Activated CD4-positive, alpha-beta T cell treated with anti-CD3 and anti-CD28 coated beads, Interleukin-2, amount 50 U/mL, for 24 hours (primary cell): ENCODE measurements around the gene LRRC1.
"Not testable (repeated sequence)": the region's sequence is repeated elsewhere in the genome, so short reads cannot be mapped to it uniquely, and the experiment has no call there.

Source experiments
- DNase-seq, 2 donors: peaks; one replicate each; pipeline ENCODE4 v3.0.0-alpha.2; 2020; ENCODE audit warnings: low read depth in 1 of 2, low spot score in 1 of 2

LRRC1 gene

DNA sequence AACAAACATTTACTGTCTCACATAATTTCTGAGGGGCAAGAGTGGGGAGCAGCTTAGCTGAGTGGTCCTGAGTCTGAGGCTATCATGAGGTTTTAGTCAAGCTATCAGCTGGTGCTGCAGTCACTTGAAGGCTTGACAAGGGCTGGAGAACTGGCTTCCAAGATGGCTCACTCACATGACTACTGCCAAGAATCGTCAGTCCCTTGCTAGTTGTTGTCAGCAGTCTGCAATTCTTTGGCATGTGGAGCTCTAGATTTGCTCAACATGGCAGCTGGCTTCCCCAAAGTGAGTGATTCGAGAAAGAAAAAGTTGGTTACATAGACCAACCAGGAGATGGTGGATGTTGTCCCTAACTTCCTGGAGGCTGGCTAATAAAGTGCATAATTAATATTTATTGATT, 2.8 kb upstream of the LRRC1 start:
- DNase-seq: no peak

DNA sequence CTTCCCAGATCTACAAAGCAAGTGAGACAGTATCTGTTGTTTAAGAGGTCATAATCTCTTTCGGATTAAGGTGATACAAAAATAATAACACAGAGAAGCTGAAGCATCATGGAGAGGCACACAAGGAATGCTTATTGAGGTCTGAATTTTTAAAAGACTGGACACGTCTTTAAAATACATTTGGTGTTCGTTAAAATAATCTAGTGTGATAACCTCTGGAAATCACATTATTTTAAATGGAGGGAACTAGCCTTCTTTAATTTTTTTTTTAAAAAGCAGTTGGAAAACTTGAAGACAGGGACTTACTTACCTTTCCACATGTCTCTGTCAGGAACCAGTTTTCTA, 1.9 kb upstream of the LRRC1 start:
- DNase-seq: no peak

DNA sequence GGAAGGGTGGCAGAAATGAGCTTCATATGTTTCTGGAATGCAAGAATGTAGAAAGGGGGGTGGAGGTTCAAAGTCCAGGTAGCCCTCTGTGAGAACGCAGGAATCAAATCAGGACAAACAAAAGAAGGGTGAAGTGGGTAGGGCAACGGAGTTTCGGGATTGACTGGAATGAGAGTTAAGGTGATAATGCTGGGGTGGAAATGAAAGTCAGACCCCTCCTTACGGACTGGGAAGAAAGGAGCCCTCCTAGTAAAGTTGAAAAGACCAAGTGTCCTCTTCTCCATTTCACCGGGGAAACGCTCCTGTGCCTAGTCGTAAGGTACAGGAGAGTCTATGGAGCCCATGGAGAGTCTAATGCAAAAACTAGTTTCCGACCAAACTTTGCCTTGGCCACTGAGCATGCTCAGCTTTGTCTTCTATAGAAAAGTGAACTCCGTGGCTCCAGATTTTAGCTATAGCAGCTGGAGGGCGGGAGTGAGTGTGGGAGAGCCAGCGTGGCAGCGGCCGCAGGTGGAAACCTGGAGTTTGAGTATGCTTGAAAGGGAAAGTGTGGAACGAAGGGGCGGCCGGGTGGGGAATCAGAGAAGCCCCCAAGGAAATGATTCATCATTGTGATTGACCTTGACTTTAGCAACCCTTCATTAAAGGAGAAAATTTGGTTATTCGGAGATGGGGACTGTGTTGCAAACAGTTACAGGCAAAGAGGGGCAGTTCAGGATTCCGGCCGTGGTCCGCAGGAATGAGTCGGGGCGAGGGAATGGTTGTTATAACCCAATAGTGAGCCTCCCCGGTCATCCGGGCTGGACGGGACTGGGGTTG, 1.3 kb upstream of the LRRC1 start:
- DNase-seq: peak in 1 of 2 donors; percentile 35

DNA sequence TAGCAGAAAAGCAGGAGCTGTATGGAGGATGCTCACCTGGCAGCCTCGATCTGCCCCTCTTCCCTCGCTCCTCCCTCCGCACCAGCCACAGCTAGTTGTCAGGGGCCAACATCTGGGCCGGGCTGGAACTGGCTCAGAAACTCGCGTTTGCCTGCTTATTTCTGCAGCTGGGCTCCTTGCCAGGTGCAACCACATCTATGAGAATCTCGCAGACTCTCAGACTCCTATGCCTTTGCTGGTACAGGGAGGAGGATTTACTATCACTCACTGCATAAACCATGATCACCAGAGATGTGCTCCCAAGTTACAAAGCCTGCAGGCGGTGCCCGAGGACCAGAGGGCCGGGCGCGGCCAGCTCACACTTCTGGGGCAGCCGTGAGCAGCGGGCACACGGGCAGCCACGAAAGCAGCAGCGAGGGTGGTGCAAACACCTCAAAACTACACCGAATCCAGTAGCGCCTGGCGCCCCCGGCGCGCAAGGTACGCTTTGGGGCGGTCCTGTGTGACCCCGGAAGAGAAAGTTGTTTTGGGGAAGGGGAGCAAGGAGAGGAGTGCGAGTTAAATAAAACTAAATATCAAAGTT, 577 bp upstream of the LRRC1 start:
- DNase-seq: peak; percentile 8 to 16

DNA sequence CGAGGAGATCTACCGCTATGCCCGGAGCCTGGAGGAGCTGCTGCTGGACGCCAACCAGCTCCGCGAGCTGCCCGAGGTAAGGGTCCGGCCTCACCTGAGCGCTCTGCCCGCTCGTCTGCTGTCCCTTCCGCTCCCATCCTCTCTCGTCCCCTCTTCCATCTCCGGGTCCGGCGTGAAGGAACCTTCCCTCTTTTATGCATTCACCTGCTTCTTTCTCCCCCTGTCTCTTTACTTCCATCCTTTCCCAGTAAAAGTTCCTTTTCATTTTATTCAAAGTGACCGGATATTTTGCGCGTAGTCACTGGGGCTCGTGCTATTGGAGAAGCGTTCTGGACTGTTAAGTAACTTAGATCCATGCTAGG, 516 bp downstream of the LRRC1 start:
- no peak for DNase-seq

DNA sequence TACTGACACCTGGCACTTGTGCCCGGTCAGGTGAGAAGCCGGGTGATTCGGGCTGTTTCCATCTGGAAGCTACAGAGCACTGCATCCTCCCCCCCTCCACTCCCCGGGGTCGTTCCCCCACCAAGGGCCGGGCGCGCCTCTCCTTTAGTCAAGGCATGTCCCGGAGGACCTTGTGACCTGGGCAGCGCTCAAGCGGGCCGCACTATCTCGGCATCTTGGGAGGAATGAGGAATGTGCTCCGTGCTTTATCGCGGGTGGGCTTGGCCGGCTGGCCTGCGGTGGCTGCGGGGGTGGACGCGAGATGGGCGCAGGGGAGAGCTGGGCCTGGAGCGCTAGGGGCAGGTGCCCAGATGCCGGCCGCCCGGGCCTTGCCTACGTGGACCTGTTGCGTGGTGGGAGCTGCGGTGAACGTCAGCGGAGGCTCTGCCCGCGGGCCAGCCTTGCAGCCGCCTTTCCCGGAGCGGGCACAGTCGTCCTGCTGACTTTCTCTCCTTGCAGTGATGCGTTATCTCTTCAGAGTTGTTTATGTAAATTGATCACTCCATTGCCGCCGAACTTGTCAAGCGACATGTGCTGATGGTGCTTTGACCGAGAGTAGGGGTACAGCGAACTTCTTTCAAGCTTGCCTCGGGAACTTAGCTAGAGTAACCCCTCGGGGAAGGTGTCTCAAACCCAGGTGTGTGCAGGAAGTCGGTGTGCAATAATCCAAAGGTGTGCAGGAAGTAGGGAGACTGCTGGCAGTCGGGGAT, 1.1 kb downstream of the LRRC1 start:
- DNase-seq: no peak

DNA sequence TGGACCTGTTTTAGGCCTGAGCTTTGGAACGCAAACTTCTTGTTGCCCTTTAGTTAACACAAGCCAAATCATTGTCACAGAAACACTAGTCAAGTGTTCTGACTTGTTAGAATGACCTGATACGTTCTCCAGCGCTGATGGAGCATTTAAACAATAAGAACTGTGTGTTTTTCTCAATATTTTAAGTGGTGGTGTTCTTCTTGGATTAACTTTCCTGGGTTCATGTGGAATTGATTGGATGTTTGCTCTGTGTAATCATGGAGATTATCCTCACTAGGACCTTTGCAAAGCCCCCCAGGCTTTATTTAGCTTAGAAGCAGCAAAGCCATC, 1.6 kb downstream of the LRRC1 start:
- no peak for DNase-seq

DNA sequence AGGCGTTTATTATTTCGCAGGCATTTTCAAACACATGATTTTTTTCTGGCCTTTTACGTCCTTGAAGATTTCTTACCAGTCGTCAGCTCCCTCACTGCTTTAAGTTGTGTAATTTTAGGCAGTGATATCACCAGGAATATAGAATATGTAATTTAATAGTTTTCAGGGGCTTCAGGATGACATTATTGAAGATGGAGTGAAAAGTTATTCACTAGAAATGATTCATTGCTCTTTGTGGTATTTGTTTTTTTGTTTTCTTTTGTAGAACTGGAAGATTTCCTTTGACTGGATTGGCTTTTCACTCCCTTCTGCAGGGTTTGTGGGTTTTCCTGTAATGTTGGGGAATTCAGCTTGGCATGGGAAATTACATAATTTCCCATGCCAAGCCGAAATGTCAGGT, 2.0 kb downstream of the LRRC1 start:
- DNase-seq: no peak

DNA sequence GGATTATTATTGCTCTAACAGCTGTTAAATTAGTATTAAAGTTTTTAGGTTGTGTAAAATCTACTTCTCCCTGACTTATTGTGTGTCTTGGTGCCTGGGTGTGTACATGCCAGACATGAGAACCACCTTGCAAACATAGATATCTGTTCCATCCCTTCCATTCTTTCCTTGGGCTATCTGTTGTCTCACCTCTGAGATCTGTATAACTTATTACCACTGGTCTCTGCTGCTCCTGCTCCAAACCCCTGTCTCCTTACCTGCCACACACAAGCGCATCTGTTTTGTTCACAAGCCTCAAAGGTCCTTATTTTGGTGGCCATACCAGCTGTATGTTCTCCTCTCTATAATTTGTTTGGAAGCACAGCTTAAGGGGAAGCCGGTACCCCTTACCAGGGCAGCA, 2.5 kb downstream of the LRRC1 start:
- DNase-seq: no peak

DNA sequence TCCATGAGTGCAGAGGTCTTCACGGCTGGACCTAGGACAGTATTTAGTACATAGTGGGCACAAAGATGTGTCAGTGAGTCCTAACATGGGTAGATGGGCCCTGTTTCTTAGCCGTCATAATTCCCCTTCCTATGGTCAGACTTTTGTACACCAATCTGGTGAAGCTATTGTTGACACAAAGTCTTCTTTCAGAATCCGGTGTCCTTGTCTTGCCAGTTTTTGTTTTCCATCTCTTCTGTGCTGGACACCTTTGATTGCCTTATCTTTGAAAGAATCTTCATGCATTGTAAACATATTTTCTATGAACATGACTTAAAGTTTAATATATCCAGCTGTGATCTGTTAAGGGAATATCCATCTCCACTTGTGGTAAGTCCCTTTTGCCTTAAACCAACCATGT, 4.5 kb downstream of the LRRC1 start:
- no peak for DNase-seq

DNA sequence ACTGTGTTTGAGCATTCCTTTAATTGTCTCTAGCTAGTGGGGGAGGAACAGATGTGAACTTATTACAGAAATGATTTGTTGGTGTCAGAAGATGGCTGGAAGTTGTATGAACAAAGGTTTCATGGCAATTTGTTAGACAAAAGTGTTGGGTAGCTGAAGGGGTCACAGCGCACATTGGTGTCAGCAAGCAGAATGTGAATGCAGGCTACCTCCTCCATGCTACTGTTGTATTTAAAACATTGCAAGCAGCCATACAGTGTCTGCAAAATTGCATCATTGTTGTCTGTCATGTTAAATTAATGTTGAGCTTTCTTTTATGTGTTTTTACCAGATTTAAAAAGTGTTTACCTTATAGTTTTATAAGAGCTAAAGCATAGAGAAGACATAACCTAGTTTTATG, 6.2 kb downstream of the LRRC1 start:
- DNase-seq: no peak

DNA sequence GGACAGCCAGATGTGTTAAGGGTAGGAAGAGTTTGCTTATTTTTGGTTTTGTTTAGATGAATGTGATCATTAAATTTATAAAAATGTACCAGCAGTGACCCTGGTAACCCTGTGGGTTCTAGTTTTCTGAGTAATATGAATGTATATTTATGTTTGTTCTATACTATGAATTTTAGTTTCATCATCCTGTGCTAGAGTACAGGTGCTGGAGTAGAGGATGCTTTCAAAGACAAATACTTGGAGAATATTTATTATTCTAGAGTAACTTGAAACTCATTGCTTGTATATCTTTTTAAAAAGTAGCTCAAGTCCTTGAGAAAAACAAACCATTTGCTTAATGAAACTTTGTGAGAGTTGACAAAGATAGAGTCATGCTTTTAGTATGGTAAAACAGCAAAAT, 7.8 kb downstream of the LRRC1 start:
- DNase-seq: no peak

DNA sequence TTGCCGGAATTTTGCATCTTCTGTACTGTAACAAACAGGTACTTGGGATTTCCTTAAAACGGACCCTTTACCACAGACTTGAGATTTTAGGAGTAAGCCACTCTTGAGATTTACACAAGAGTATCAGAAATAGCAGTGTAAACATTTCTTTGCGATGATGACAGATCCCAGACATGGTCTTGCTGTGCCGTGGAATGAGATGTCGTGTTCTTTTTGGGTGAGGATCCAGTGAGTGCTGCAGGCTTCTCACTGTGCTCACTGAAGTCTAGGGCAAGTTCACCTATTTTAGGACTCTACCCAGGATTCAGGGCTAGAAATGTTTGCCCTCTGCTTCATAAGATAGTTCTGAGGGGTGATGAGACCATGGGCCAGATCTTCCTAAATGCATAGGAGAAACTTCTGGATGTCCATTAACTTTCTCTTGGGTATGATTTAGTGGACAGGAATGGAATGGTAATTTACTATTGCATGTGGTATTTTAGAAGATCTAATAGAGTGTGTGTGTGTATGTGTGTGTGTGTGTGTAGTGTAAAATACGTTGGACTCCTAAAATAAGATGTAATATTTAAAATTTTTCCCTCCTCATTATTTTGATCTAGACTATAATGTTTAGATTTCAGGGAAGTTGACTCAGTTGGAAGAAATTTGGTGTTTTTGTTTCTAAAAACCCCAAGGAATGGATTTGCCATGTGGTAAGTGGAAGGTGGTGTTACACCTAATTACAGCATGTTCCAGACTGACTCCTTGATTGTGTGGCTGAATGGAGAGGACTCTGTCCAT, 8.5 kb downstream of the LRRC1 start:
- DNase-seq: no peak

DNA sequence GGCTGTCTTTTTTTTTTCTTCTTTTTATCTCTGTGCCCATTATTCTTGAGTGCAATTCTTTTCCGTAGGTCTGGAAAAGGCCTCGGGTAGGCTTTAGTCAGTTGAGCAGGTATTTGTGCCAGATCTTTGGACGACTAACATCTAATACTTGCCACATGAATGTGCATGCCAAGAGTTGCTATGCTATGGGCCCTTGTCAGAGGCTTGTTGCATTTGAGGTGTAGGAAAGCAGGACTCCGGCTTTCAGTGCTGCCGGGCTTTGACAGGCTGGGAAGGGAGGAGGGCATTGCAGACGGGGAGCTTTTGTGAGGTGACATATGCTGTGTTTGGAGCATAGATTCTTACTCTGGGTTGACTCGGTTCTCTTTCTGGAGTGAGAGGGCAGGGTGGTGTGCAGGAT, 10.2 kb downstream of the LRRC1 start:
- DNase-seq: no peak

DNA sequence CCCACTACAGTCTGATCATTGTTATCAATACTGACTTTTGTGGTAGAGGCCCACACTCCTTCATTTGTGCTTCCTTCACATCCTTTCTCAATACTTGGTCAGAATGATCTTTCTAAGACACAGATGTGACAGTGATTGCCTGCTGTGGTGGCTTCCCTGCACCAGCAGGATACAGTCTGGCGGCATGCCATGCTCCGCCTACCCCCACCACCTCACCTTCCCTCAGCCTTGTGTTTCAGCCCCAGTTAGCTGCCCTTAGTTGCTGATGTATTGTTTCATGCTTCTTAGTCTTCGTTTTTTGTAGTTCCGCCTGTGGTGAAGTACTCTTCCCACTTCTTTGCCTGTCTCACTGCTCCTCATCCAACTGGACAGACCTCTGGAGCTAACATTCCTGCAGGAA, 10.9 kb downstream of the LRRC1 start:
- no peak for DNase-seq

DNA sequence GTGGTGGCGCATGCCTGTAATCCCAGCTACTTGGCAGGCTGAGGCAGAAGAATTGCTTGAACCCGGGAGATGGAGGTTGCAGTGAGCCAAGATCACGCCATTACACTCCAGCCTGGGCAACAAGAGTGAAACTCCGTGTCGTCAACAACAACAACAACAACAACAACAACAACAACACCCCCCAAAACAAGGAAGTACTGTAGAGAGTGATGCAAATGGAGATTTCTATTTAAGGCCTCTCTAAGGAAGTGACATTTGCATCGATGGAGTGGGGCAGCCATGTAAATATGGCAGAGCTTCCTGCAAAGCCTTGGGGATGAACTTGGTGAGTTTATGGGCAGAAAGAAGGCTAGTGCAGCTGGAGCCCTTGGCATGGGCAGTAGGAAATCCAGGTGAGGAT, 12.8 kb downstream of the LRRC1 start:
- DNase-seq: not testable (repeated sequence)

DNA sequence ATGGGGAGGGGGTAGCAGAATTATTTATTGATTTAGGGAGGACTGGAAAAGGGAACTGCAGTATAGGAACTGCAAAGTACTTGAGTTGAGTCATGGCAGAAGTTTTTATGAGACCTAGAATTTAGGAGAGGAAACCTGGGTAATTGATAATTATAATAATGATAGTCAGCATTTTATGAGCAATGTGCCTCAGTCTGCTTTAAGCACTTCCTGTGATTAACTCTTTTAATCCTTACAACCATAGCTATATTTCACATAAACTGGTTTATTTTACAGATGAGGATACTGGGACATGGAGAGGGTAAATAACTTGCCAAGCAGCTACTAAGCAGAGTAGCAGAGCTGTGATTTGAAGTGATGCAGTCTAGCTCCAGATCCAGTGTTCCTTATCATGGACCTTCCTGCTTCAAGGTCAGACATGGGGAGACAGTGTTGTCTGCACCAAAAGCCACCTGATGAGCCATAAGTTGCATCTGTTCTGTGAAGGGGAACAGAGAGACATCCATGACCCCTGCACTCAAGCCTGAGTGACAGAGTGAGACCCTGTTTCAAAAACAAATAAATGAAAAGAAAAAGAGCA, 13.6 kb downstream of the LRRC1 start:
- no peak for DNase-seq

DNA sequence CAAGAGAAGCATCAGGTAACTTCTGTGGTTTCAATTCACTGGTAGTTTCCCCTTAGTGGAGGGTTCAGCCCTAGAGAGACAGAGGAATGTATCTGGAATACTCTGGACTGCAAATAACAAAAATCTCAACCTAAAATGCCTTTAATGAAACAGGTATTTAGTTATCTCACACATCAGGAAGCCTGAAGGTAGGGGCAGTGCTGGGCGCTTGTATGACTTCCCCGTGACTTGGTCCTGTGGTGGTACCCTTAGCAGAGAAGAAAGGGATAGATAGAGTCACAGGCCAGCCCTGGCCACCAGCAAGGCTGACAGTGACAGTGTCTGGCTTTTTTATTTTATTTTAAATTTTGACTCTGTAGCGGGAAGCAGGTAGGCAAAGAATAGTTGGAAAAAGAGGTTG, 14.9 kb downstream of the LRRC1 start:
- DNase-seq: no peak

DNA sequence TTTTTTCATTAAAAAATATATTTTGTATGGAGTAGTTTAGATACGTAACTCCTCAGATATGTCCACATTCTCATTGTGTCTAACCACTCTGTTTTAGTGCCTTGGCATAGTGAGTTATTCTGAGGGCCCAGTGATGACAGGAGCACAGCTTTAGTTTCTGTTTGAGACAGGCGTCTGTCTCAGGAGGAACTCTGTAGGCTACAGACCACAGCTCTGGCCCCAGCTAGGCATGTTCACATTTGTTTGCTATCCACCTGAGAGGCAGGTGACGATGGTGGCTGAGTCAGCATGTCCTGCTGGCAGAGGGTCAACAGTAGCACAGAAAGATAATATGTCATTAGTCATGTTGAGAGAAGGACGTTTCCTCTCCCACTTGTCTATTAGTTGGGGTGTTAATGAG, 16.3 kb downstream of the LRRC1 start:
- DNase-seq: no peak

DNA sequence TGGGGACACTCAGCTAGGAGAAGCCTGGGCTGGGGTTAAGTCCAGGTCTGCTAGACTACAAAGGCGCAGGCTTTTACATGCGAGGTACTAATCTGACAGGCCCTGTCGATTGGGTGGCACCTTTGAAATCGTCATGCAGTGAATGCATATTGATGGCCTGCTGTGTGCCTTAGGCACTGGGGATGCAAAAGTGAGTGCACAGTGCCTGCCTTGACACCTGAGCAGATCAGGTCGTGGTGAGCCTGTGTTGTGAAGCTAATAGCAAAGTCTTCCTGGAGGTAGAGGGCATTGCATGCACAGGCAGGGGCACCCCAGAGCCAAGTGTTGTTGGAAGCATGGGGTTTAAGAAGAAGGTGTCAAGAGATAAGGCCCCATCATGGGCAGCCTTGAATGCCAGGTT, 16.9 kb downstream of the LRRC1 start:
- DNase-seq: no peak

DNA sequence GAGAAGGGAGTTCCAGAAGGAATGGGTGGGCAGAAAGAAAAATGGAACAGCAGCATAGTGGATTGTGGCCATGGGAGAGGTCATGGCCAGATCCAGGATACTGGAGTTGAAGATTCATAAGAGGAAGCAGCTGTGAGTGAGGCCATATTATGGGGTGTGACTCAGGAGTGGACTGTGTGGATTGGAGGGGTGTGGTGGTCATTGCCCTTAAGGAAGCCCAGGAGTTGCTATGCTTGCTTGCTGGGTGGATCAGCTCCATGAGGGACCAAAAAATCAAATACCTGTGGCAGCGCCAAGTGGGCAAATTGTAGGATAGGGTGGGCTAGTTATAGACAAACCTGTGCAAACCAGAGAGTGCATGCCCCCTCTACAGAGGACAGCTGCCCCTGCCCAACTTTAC, 18.3 kb downstream of the LRRC1 start:
- no peak for DNase-seq

DNA sequence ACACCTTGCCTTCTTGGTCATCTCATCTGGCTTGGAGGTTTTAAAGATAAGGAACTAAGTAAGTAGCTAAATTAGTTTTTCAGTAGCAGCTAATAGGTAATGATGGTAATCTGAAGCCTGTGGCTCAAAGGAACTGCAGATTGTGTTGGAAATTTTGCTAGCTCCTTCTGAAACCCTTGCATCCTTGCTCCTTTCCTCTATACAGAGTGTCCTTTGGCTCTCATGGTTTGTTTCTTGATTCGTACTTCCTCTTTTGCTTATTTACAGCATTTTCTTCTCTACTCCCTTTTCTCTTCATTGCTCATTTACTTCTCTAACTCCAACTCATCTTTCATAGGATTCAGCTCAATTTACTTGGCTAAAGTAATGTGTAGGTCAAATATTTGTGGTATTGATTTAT, 19.0 kb downstream of the LRRC1 start:
- no peak for DNase-seq
